ENCODE results near the gene LRG1.

DNA sequence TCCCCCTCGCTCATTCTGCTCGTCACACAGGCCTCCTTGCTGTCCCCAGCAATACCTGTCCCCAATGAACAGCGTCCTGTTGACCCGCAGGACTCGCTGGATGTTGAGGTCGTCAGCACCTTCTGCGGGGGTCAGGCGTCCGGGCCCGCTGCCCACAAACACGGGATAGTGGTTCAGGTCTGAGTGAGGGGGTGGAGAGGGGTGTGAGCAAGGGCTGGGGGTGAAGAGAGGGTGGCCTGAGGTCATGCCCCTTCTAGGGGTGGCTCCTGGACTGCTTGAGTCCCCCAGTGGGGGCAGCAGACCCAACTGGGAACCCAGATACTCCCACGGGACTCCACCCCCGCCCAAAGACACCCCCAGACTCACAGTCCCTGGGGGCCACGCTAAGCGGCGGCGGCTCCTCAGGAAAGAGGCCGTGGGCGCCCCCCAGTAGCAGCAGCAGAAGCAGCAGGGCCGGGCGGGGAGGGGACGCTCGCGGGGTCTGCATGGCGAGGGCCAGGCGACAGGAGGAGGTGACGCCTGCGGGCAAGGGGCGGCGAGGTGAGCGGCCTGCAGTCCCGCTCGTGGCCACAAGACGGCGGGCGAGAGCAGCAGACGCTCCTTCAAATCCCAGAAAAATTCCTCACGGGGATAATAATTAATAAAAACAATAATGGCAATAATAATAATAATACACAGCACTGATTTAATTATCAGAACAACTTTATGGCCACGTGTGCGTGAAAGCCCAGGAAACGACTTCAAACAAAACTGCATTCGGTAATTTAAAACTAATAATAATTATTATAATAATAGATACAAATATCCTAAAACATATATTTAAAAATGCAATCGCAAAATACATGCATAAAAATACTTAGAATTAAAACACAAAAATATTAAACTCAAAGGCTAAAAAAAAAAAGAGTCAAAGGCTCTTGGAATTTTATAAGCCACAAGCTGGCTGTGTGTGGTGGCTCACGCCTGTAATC lies 18.4 kb upstream of the LRG1 start:
- TF ChIP-seq CTCF (IDR thresholded peaks at IDR 0.05; ENCODE audit: low read depth, low read length) (peak; percentile 80), EZH2phosphoT487 (IDR thresholded peaks at IDR 0.05; ENCODE audit: low read depth) (no peak)

Data from OCI-LY3 (cell line).